ENCODE measurements around the gene ZNF148.
"Not testable (repeated sequence)": the region's sequence is repeated elsewhere in the genome, so short reads cannot be mapped to it uniquely, and the experiment has no call there.

DNA sequence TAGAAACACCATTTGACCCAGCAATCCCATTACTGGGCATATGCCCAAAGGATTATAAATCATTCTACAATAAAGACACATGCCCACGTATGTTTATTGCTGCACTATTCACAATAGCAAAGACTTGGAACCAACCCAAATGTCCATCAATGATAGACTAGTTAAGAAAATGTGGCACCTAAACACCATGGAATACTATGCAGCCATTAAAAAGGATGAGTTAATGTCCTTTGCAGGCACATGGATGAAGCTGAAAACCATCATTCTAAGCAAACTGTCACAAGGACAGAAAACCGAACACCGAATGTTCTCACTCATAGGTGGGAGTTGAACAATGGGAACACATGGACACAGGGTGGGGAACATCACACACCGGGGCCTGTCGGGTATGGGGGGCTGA is 13.2 kb upstream of the ZNF148 start:
- TF ChIP-seq, protein P1, sequence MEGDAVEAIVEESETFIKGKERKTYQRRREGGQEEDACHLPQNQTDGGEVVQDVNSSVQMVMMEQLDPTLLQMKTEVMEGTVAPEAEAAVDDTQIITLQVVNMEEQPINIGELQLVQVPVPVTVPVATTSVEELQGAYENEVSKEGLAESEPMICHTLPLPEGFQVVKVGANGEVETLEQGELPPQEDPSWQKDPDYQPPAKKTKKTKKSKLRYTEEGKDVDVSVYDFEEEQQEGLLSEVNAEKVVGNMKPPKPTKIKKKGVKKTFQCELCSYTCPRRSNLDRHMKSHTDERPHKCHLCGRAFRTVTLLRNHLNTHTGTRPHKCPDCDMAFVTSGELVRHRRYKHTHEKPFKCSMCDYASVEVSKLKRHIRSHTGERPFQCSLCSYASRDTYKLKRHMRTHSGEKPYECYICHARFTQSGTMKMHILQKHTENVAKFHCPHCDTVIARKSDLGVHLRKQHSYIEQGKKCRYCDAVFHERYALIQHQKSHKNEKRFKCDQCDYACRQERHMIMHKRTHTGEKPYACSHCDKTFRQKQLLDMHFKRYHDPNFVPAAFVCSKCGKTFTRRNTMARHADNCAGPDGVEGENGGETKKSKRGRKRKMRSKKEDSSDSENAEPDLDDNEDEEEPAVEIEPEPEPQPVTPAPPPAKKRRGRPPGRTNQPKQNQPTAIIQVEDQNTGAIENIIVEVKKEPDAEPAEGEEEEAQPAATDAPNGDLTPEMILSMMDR (IDR thresholded peaks at IDR 0.05): not testable (repeated sequence)
- not testable (repeated sequence) for TF ChIP-seq POLR2A (IDR thresholded peaks at IDR 0.05)
